KOPT-K1 (cell line): ENCODE measurements around the gene AWAT2.

Experiments used
- H3K27ac ChIP-seq: fragments of 200-600 bp; sonication (generic); 2 replicates; pipeline ENCODE4 v1.5.1; 2016; ENCODE audit warnings: antibody characterized with exemption, mild to moderate bottlenecking, low read depth, low read length; ENCODE audit not compliant: poor library complexity, severe bottlenecking
- H3K36me3 ChIP-seq: fragments of 200-600 bp; sonication (generic); 2 replicates; pipeline ENCODE4 v1.5.1; 2017; ENCODE audit warnings: antibody characterized with exemption, mild to moderate bottlenecking, low read length, moderate library complexity; ENCODE audit not compliant: insufficient read depth
- H3K9me3 ChIP-seq: fragments of 200-600 bp; sonication (generic); 2 replicates; pipeline ENCODE4 v1.5.1; 2017; ENCODE audit warnings: antibody characterized with exemption, low read length, mild to moderate bottlenecking; ENCODE audit not compliant: insufficient read depth, poor library complexity, severe bottlenecking

Gene AWAT2

GRCh38 chrX:70052895-70053615 is 3.3 kb upstream of the AWAT2 start:
- H3K9me3 ChIP-seq: no peaks in the 10 kb centered on the region
- H3K36me3 ChIP-seq: no peaks in the 10 kb centered on the region
- H3K27ac ChIP-seq: no peak overlapping the region

GRCh38 chrX:70049406-70049805 is 332 bp downstream of the AWAT2 start:
- Histone ChIP-seq H3K27ac (no peak overlapping the region), H3K36me3 (no peaks in the 10 kb centered on the region), H3K9me3 (no peaks in the 10 kb centered on the region)

- Histone ChIP-seq H3K27ac (no peak overlapping the region), H3K36me3 (no peaks in the 10 kb centered on the region), H3K9me3 (no peaks in the 10 kb centered on the region)
These were observed 2.8 kb downstream of the AWAT2 start for GRCh38 chrX:70046978-70047377.

- Histone ChIP-seq H3K36me3 (no peaks in the 10 kb centered on the region), H3K27ac (no peak overlapping the region), H3K9me3 (no peaks in the 10 kb centered on the region)
These were observed 5.0 kb downstream of the AWAT2 start for GRCh38 chrX:70044541-70045245.

GRCh38 chrX:70043685-70044084 is 6.1 kb downstream of the AWAT2 start:
- H3K36me3 ChIP-seq: no peaks in the 10 kb centered on the region
- H3K9me3 ChIP-seq: no peaks in the 10 kb centered on the region
- H3K27ac ChIP-seq: no peak overlapping the region

- no peaks in the 10 kb centered on the region for H3K36me3 ChIP-seq
- H3K27ac ChIP-seq: no peak overlapping the region
- no peaks in the 10 kb centered on the region for H3K9me3 ChIP-seq
These were observed 7.1 kb downstream of the AWAT2 start for GRCh38 chrX:70042399-70043371.

- Histone ChIP-seq H3K27ac (no peak overlapping the region), H3K9me3 (no peaks in the 10 kb centered on the region), H3K36me3 (no peaks in the 10 kb centered on the region)
These were observed 7.7 kb downstream of the AWAT2 start for GRCh38 chrX:70041993-70042392.

GRCh38 chrX:70039758-70040157 is 10.0 kb downstream of the AWAT2 start:
- no peaks in the 10 kb centered on the region for H3K36me3 ChIP-seq
- no peak overlapping the region for H3K27ac ChIP-seq
- no peaks in the 10 kb centered on the region for H3K9me3 ChIP-seq

- Histone ChIP-seq H3K27ac (no peak overlapping the region), H3K36me3 (no peaks in the 10 kb centered on the region), H3K9me3 (no peaks in the 10 kb centered on the region)
These were observed 10.8 kb downstream of the AWAT2 start for GRCh38 chrX:70038951-70039350.

- Histone ChIP-seq H3K36me3 (no peaks in the 10 kb centered on the region), H3K27ac (no peak overlapping the region), H3K9me3 (no peaks in the 10 kb centered on the region)
These were observed 11.2 kb downstream of the AWAT2 start for GRCh38 chrX:70038515-70038914.

GRCh38 chrX:70034646-70035045 is 15.1 kb downstream of the AWAT2 start:
- Histone ChIP-seq H3K36me3 (no peaks in the 10 kb centered on the region), H3K9me3 (no peaks in the 10 kb centered on the region), H3K27ac (no peak overlapping the region)

- Histone ChIP-seq H3K36me3 (no peaks in the 10 kb centered on the region), H3K9me3 (no peaks in the 10 kb centered on the region), H3K27ac (no peak overlapping the region)
These were observed 16.2 kb downstream of the AWAT2 start for GRCh38 chrX:70033348-70034051.

- no peaks in the 10 kb centered on the region for H3K9me3 ChIP-seq
- no peaks in the 10 kb centered on the region for H3K36me3 ChIP-seq
- H3K27ac ChIP-seq: no peak overlapping the region
These were observed 16.9 kb downstream of the AWAT2 start for GRCh38 chrX:70032792-70033191.

- no peaks in the 10 kb centered on the region for H3K36me3 ChIP-seq
- H3K9me3 ChIP-seq: no peaks in the 10 kb centered on the region
- no peak overlapping the region for H3K27ac ChIP-seq
These were observed 19.4 kb downstream of the AWAT2 start for GRCh38 chrX:70030301-70030767.
